VCaP (cell line): ENCODE results near the gene METTL25.
A peak's percentile ranks its signal among the peaks of the same experiment; 100 is the strongest.

ENCODE experiments used
- H3K27ac ChIP-seq: fragments of 450-650 bp; 2 replicates; pipeline ENCODE4 v1.5.1; 2017
- TF ChIP-seq, protein P1 (sequence below): fragments of 450-650 bp; conservative IDR thresholded peaks from 2 replicates; pipeline ENCODE4 v1.5.1; 2017; ENCODE audit warnings: mild to moderate bottlenecking, moderate library complexity

Gene METTL25, protein sequence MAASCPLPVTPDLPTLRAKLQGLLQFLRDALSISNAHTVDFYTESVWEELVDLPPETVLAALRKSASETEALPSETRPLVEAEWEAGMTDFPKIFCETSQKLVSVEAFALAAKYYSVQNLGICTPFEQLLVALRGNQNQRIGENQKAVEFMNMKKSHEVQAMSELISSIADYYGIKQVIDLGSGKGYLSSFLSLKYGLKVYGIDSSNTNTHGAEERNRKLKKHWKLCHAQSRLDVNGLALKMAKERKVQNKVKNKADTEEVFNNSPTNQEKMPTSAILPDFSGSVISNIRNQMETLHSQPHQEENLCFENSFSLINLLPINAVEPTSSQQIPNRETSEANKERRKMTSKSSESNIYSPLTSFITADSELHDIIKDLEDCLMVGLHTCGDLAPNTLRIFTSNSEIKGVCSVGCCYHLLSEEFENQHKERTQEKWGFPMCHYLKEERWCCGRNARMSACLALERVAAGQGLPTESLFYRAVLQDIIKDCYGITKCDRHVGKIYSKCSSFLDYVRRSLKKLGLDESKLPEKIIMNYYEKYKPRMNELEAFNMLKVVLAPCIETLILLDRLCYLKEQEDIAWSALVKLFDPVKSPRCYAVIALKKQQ

DNA sequence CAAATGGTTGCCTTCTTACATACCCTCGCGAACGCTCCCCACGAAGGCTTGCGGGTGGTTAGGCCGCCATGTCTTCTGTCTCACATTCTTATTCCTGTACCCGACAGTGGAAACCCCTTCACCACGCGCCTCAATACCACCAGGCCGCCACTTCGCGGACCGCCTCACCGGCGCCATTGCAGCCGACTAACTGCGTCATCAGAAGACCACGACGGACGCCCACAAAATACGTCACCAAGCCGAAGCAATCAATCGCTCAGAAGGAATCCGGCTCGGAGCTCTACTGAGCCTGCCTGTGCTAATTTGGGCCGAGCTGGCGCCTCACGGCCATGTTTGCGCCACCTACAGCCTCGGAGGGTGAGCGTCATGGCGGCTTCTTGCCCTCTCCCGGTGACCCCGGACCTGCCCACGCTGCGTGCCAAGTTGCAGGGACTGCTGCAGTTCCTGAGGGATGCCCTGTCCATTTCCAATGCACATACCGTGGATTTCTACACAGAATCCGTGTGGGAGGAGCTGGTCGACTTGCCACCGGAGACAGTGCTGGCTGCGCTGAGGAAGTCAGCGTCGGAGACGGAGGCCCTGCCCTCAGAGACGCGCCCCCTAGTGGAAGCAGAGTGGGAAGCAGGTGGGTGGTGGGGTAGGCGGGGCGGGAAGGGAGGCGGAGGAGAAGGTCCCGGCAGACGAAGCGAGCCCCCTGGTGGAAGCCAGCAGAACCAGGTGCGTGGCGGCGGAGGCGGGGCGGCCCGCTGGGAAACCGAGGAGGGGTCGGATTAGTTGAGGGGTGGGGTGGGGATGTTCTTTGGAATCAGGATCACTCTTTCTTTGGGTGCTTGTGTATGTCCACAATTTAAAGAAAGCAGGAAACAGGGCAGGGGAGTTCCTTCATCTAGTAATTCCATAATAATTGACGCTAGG is at the start of gene METTL25, which contains the start of gene CCDC59:
TSS of gene METTL25 (plus strand) at position 330 of the 915 bp plus-strand sequence. CDS start at position 367, 37 bp downstream.
TSS of gene CCDC59 (minus strand) at position 188 of the 915 bp plus-strand sequence. CDS start at position 177, 11 bp downstream.
- H3K27ac ChIP-seq, result peak within 1 kb of the TSS; percentile 96
- TF ChIP-seq, protein P1, sequence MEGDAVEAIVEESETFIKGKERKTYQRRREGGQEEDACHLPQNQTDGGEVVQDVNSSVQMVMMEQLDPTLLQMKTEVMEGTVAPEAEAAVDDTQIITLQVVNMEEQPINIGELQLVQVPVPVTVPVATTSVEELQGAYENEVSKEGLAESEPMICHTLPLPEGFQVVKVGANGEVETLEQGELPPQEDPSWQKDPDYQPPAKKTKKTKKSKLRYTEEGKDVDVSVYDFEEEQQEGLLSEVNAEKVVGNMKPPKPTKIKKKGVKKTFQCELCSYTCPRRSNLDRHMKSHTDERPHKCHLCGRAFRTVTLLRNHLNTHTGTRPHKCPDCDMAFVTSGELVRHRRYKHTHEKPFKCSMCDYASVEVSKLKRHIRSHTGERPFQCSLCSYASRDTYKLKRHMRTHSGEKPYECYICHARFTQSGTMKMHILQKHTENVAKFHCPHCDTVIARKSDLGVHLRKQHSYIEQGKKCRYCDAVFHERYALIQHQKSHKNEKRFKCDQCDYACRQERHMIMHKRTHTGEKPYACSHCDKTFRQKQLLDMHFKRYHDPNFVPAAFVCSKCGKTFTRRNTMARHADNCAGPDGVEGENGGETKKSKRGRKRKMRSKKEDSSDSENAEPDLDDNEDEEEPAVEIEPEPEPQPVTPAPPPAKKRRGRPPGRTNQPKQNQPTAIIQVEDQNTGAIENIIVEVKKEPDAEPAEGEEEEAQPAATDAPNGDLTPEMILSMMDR, result peak; percentile 100

DNA sequence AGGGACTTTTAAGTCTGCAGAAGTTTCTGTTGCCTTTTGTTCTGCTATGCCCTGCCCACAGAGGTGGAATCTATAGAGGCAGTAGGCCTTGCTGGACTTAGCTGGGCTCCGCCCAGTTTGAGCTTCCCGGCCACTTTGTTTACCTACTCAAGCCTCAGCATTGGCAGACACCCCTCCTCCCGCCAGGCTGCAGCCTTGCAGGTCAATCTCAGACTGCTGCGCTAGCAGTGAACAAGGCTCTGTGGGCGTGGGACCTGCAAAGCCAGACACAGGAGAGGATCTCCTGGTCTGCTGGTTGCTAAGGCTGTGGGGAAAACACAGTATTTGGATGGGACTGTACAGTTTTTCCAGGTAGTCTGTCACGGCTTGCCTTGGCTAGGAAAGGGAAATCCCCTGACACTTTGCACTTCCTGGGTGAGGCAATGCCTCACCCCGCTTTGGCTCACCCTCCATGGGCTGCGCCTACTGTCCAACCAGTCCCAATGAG is 43.9 kb upstream of the METTL25 start:
- no peak overlapping the region for H3K27ac ChIP-seq
- TF ChIP-seq, protein P1, result no peak

DNA sequence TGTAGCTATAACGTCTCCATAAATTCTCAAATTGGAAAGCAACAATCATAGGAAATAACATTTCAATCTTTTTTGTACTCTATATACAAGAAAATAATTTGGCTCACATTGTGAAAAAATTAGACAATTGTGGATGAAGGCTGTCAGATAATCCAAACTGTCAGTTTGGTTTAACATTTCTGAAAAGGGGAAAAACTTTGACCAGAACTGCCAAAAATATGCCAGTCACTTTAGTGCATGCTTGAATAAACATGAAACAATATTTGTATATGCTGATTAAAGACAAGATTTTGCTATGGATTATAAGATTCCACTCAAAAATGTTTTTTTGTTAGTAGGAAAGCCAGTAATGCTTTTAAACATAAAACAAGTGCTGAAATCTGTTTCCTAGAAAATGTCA is 39.1 kb upstream of the METTL25 start:
- H3K27ac ChIP-seq, result no peak overlapping the region
- TF ChIP-seq, protein P1, result no peak

DNA sequence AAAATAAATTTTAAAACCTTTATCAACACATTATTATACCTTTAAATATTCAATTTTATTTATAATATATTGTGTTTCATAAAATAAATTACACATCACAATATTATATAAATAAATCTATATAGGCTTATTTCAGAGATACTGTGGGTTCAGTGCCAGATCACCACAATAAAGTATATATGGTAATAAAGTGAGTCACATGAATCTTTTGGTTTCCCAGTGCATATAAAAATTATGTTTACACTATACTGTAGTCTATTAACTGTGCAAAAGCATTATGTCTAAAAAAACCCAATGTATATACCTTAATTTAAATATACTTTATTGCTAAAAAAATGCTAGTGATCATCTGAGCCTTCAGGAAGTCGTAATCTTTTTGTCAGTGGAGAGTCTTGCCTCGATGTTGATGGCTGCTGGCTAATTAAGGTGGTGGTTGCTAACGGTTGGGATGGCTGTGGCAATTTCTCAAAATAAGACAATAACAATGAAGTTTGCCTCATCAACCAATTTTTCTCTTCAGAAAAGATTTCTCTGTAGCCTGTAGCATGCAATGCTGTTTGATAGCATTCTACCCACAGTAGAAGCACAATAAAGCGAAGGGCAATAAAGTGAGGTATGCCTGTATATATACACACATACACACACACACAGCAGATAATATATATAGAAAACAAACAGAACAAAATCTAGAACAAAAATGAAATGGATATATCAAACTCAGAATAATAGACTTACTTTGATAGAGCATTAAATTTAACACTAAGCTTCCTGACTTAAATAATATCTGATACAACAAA is 32.6 kb upstream of the METTL25 start:
- no peak overlapping the region for H3K27ac ChIP-seq
- TF ChIP-seq, protein P1, result no peak

DNA sequence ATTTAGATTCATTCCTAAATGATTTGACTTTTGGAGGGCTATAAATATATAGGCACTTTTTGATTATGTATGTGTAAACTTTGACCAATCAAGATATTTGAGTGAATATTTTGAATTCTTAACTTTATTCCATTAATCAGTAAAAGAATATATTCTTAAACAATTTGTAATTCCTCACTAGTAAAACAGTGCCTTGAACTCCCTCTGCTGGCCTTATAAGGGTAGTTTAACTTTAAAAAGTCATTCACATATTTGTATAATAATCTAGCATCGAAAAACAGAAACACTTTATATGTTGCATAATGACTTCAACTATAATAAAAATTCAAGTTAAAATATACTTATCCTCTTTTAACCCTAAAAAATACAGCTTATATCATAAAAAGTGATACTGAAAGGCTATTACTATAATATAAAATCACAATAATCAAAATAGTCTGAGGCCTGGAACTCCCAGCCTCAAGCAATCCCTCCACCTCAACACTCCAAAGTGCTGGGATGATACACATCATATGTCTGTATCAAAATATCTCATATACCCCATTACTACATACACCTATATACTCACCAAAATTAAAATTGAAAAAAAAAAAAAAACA is 31.3 kb upstream of the METTL25 start:
- H3K27ac ChIP-seq, result no peak overlapping the region
- TF ChIP-seq, protein P1, result peak; percentile 79

DNA sequence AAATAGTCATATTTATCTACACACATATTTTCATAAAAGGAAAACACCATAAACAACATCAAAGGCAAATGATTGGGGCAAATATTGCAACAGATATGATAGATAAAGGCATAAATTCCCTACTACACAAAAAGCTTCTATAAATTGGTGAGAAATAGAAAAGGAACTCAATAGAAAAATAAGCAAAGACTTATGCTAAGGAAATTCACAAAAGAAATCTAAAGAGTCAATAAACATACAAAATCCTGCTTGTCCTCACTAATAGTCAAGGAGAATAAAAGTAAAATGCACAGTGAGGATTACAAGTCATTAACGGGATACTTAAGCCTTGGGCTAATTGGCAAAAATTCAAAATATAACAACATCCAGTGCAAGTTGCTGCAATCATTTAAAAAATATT is 30.5 kb upstream of the METTL25 start:
- H3K27ac ChIP-seq, result no peak overlapping the region
- TF ChIP-seq, protein P1, result no peak
